ENCODE results near the gene ZNF735. TPM values are rescaled to one million over a fixed set of nuclear protein-coding genes. Genes with fewer than 3 reads are reported as not detected.
"Not testable (repeated sequence)": the region's sequence is repeated elsewhere in the genome, so short reads cannot be mapped to it uniquely, and the experiment has no call there.

ZNF735 gene
- not detected for total RNA-seq
- polyA plus RNA-seq (2013, experiment 1 of 2): not detected
- polyA plus RNA-seq (2013, experiment 2 of 2): not detected
- total RNA-seq: 0 to 0.05 (median 0) reads per million in 172 experiments

GRCh38 chr7:64206903-64207302 lies at the start of gene ZNF735:
ZNF735 (plus strand) TSS chr7:64207203; CDS start chr7:64207203, 0 bp downstream.
- no peak within 1 kb of the TSS for H3K4me3 Mint-ChIP-seq
- CTCF ChIA-PET: no interaction called here
- H3K27me3 ChIP-seq (ENCODE audit: control insufficient read depth in 1 of 2, insufficient read depth in 2 of 2, low read length in 2 of 2): no peaks in the 10 kb centered on the region
- no peak within 1 kb of the TSS for H3K27ac ChIP-seq (ENCODE audit: low read depth in 1 of 2, low read length in 2 of 2)
- H3K36me3 ChIP-seq (ENCODE audit: insufficient read depth, low read length): no peaks in the 10 kb centered on the region
- no peaks in the 10 kb centered on the region for H3K36me3 Mint-ChIP-seq (ENCODE audit: low read depth)
- no peak within 1 kb of the TSS for H3K4me3 ChIP-seq (ENCODE audit: low read length)
- ATAC-seq (ENCODE audit: poor library complexity): no peak
- POLR2A ChIA-PET: no interaction called here
- intact Hi-C loops (cut with DNase I, micrococcal nuclease): no loop called here
- no peak for DNase-seq
- no peaks in the 10 kb centered on the region for H3K4me1 Mint-ChIP-seq (ENCODE audit: low read depth)
- peaks cover 6% of the 10 kb centered on the region for H3K9me3 Mint-ChIP-seq
- no peak within 1 kb of the TSS for H3K27ac Mint-ChIP-seq
- no peak for TF ChIP-seq CTCF (IDR thresholded peaks at IDR 0.05)
- no peaks in the 10 kb centered on the region for H3K4me1 ChIP-seq (ENCODE audit: insufficient read depth, low read length)
- H3K9me3 ChIP-seq (ENCODE audit: control insufficient read depth in 1 of 2, insufficient read depth in 1 of 2, low read length in 2 of 2): peaks cover 10 to 42% of the 10 kb centered on the region in 2 experiments
- no peaks in the 10 kb centered on the region for H3K27me3 Mint-ChIP-seq

GRCh38 chr7:64170974-64171373 lies 36.0 kb upstream of the ZNF735 start:
- ATAC-seq (ENCODE audit: poor library complexity); H3K27me3 Mint-ChIP-seq; POLR2A ChIA-PET; H3K4me3 Mint-ChIP-seq; CTCF ChIA-PET; H3K9me3 Mint-ChIP-seq; H3K4me1 ChIP-seq (ENCODE audit: insufficient read depth, low read length); H3K36me3 Mint-ChIP-seq (ENCODE audit: low read depth); H3K4me1 Mint-ChIP-seq (ENCODE audit: low read depth); H3K27ac Mint-ChIP-seq; H3K27ac ChIP-seq (ENCODE audit: low read depth in 1 of 2, low read length in 2 of 2); H3K27me3 ChIP-seq (ENCODE audit: control insufficient read depth in 1 of 2, insufficient read depth in 2 of 2, low read length in 2 of 2); H3K4me3 ChIP-seq (ENCODE audit: low read length); H3K36me3 ChIP-seq (ENCODE audit: insufficient read depth, low read length); DNase-seq: not testable (repeated sequence)
- H3K9me3 ChIP-seq (ENCODE audit: control insufficient read depth in 1 of 2, insufficient read depth in 1 of 2, low read length in 2 of 2): peaks cover 0 to 17% of the 10 kb centered on the region in 2 experiments
- intact Hi-C loops (cut with DNase I, micrococcal nuclease): loop anchor here in 1 of 2 experiments (5.0 kb wide), 1 partner anchor 219 kb away; no protein-coding TSS in a partner anchor

GRCh38 chr7:64174328-64174727 lies 32.7 kb upstream of the ZNF735 start:
- Histone ChIP-seq H3K27ac (ENCODE audit: low read depth in 1 of 2, low read length in 2 of 2) (no peak overlapping the region), H3K9me3 (ENCODE audit: control insufficient read depth in 1 of 2, insufficient read depth in 1 of 2, low read length in 2 of 2) (peaks cover 0 to 22% of the 10 kb centered on the region in 2 experiments), H3K27me3 (ENCODE audit: control insufficient read depth in 1 of 2, insufficient read depth in 2 of 2, low read length in 2 of 2) (peaks cover 0 to 2% of the 10 kb centered on the region in 2 experiments), H3K36me3 (ENCODE audit: insufficient read depth, low read length) (no peaks in the 10 kb centered on the region), H3K4me1 (ENCODE audit: insufficient read depth, low read length) (no peaks in the 10 kb centered on the region), H3K4me3 (ENCODE audit: low read length) (no peak overlapping the region)
- no peaks in the 10 kb centered on the region for H3K4me1 Mint-ChIP-seq (ENCODE audit: low read depth)
- POLR2A ChIA-PET: no interaction called here
- H3K27me3 Mint-ChIP-seq: no peaks in the 10 kb centered on the region
- H3K9me3 Mint-ChIP-seq: peaks cover 4% of the 10 kb centered on the region
- H3K27ac Mint-ChIP-seq: no peak overlapping the region
- CTCF ChIA-PET: no interaction called here
- ATAC-seq (ENCODE audit: poor library complexity) (no peak), DNase-seq (no peak)
- intact Hi-C loops (cut with DNase I, micrococcal nuclease): loop anchor here in 1 of 2 experiments (5.0 kb wide), 1 partner anchor 222 kb away; no protein-coding TSS in a partner anchor
- no peak for TF ChIP-seq CTCF (IDR thresholded peaks at IDR 0.05)
- no peak overlapping the region for H3K4me3 Mint-ChIP-seq
- H3K36me3 Mint-ChIP-seq (ENCODE audit: low read depth): no peaks in the 10 kb centered on the region

GRCh38 chr7:64174941-64175340 lies 32.1 kb upstream of the ZNF735 start:
- Mint-ChIP-seq H3K27ac (no peak overlapping the region), H3K9me3 (peaks cover 4% of the 10 kb centered on the region), H3K4me1 (ENCODE audit: low read depth) (no peaks in the 10 kb centered on the region), H3K27me3 (peaks cover under 1% of the 10 kb centered on the region), H3K36me3 (ENCODE audit: low read depth) (no peaks in the 10 kb centered on the region), H3K4me3 (no peak overlapping the region)
- H3K4me1 ChIP-seq (ENCODE audit: insufficient read depth, low read length): no peaks in the 10 kb centered on the region
- DNase-seq (no peak), ATAC-seq (ENCODE audit: poor library complexity) (no peak)
- no peak overlapping the region for H3K4me3 ChIP-seq (ENCODE audit: low read length)
- CTCF ChIA-PET: no interaction called here
- POLR2A ChIA-PET: no interaction called here
- intact Hi-C loops (cut with DNase I, micrococcal nuclease): loop anchor here in 1 of 2 experiments (5.0 kb wide), 1 partner anchor 223 kb away; no protein-coding TSS in a partner anchor
- no peaks in the 10 kb centered on the region for H3K36me3 ChIP-seq (ENCODE audit: insufficient read depth, low read length)
- H3K27me3 ChIP-seq (ENCODE audit: control insufficient read depth in 1 of 2, insufficient read depth in 2 of 2, low read length in 2 of 2): peaks cover 0 to 2% of the 10 kb centered on the region in 2 experiments
- H3K9me3 ChIP-seq (ENCODE audit: control insufficient read depth in 1 of 2, insufficient read depth in 1 of 2, low read length in 2 of 2): peaks cover 0 to 17% of the 10 kb centered on the region in 2 experiments
- no peak for TF ChIP-seq CTCF (IDR thresholded peaks at IDR 0.05)
- no peak overlapping the region for H3K27ac ChIP-seq (ENCODE audit: low read depth in 1 of 2, low read length in 2 of 2)
